Ectodermal cell (in vitro differentiated cells): ENCODE results near the gene CHID1.

ENCODE experiments used
- H3K27ac ChIP-seq: 2 replicates; pipeline ENCODE4 v1.7.0; 2013; ENCODE audit warnings: mild to moderate bottlenecking, low read depth, low read length; ENCODE audit not compliant: insufficient read depth, poor library complexity, severe bottlenecking
- H3K27me3 ChIP-seq: 2 replicates; pipeline ENCODE4 v1.7.0; 2013; ENCODE audit warnings: mild to moderate bottlenecking, low read length; ENCODE audit not compliant: insufficient read depth, control insufficient read depth, poor library complexity, severe bottlenecking
- H3K36me3 ChIP-seq: one replicate; pipeline ENCODE4 v1.7.0; 2013; ENCODE audit warnings: low read length; ENCODE audit not compliant: control insufficient read depth, insufficient read depth
- H3K4me1 ChIP-seq: one replicate; pipeline ENCODE4 v1.7.0; 2013; ENCODE audit warnings: low read length; ENCODE audit not compliant: control insufficient read depth, insufficient read depth
- H3K4me3 ChIP-seq: 2 replicates; pipeline ENCODE4 v1.7.0; 2013; ENCODE audit warnings: low read depth, low read length, control low read depth; ENCODE audit not compliant: insufficient read depth
- H3K9me3 ChIP-seq: 2 replicates; pipeline ENCODE4 v1.7.0; 2013; ENCODE audit warnings: mild to moderate bottlenecking, low read length, moderate library complexity; ENCODE audit not compliant: control insufficient read depth
- WGBS, 2 experiments: methylation state at CpG; one replicate each; pipeline ENCODE4 v1.1.7; 2013; ENCODE audit warnings: missing lambda C conversion rate in 2 of 2; 5-methylcytosine and 5-hydroxymethylcytosine counted together

Gene CHID1

DNA sequence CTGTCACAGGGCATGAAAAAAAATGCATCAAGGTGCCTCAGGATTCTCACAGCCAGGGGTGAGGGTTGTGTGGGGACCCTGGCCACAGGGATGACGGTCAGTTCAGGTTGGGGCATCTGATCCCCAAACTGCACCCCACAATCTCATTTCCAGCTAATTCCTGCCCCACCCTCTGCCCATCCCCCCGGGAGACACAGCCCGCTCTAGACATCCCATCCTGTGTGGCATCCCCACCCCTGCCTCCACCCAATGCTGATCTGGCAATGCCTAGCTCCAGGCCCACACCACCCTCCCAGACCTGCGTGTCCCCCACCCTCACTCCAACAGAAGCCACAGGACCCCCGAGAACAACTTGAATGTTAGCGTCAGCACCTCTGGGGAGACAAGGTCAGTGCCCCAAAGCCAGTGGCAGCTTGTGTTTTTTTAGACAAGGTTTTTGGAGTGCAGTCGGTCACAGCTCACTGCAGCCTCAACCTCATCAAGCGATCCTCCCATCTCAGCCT lies 42.7 kb downstream of the CHID1 start:
- WGBS, 2 experiments, result 92 to 93% methylated on average over 8 of the region's 8 CpGs

DNA sequence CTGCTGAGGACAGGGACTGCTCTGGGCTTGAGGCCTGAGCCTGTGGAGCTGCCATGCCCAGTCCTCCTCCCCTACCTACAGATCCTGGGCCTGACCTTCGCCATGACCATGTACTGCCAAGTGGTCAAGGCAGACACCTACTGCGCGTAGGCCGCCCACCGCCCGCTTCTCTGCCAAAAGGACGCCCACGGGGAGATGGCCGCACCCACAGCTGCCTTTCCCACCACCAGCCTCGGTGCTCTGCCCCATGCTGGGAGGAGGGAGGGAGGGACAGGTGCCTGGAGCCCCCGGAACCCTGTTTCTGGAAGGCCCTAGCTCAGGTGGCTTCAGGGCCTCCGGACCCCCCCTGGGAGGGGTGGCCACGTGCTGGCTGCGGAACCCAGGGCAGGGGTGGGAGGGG lies 44.1 kb downstream of the CHID1 start:
- Histone ChIP-seq H3K4me1 (peaks cover 21% of the 10 kb centered on the region), H3K9me3 (no peaks in the 10 kb centered on the region), H3K27me3 (no peaks in the 10 kb centered on the region), H3K36me3 (no peaks in the 10 kb centered on the region), H3K4me3 (no peak overlapping the region), H3K27ac (no peak overlapping the region)
- WGBS, 2 experiments, result 92% methylated on average over 14 of the region's 14 CpGs

More for the DNA sequence above, 42.7 kb downstream of the CHID1 start:
- Histone ChIP-seq H3K4me1 (peaks cover 10% of the 10 kb centered on the region), H3K9me3 (no peaks in the 10 kb centered on the region), H3K27ac (no peak overlapping the region), H3K4me3 (no peak overlapping the region), H3K27me3 (no peaks in the 10 kb centered on the region), H3K36me3 (no peaks in the 10 kb centered on the region)

DNA sequence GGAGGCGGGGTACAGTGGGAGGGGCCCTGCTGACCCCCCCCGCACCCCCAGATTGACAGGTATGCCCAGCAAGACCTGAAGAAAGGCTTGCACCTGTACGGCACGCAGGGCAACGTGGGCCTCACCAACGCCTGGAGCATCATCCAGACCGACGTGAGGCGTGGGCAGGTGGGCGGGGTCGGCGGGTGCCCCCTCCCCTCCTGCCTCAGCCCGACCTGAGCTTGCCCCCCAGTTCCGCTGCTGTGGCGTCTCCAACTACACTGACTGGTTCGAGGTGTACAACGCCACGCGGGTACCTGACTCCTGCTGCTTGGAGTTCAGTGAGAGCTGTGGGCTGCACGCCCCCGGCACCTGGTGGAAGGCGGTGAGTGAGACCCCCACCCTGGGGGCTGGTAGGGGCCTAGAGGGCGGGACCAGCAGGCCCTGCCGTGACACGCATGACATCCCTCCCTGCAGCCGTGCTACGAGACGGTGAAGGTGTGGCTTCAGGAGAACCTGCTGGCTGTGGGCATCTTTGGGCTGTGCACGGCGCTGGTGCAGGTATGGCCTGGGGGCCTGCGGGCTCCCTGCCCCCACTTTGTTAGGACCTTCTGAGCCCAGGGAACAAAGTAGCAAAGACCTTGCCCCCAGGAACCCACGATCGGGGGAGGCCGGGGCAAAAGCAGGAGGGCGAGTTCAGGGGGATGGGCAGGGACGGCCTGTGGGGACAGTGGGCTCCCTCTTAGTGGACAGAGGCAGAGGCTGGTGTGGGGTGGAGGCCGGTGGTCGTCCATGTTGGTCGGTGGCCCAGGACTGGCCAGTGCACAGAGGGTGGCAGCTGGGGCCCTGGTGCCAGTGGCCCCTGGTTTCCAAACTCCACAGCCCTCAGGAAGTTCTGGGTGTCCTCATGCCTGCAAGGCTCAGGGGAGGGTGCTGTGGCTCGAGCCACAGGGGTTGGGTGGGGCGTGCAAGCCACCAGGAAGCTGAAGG lies 44.9 kb downstream of the CHID1 start:
- WGBS, 2 experiments, result 90% methylated on average over 41 of the region's 41 CpGs
- H3K27me3 ChIP-seq, result no peaks in the 10 kb centered on the region
- H3K36me3 ChIP-seq, result no peaks in the 10 kb centered on the region
- H3K4me1 ChIP-seq, result peaks cover 23% of the 10 kb centered on the region
- no peak overlapping the region for H3K27ac ChIP-seq
- no peak overlapping the region for H3K4me3 ChIP-seq
- no peaks in the 10 kb centered on the region for H3K9me3 ChIP-seq

DNA sequence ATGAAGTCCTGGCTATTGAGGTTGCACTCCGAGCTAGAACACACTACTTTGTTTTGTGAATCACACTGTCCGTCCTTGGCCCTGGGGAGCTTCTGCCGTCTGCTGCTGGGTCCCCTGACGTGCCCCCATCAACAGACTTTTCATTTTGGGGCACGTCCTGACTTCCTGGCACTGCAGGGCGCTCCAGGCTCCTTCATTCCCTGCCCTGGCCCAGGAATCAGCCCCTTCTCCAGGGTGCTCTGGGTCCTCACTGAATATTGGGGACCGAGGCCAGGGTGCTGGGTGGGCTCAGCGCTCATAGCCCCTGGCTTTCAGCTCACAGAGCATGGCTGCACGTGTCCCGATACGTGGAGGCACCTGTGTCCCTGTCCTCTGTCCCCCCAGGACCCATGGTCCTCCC lies 45.7 kb downstream of the CHID1 start:
- 91 to 93% methylated on average over 11 of the region's 11 CpGs for WGBS, 2 experiments
- no peak overlapping the region for H3K4me3 ChIP-seq
- peaks cover 32% of the 10 kb centered on the region for H3K4me1 ChIP-seq
- H3K9me3 ChIP-seq, result no peaks in the 10 kb centered on the region
- H3K27ac ChIP-seq, result no peak overlapping the region
- no peaks in the 10 kb centered on the region for H3K36me3 ChIP-seq
- H3K27me3 ChIP-seq, result no peaks in the 10 kb centered on the region

DNA sequence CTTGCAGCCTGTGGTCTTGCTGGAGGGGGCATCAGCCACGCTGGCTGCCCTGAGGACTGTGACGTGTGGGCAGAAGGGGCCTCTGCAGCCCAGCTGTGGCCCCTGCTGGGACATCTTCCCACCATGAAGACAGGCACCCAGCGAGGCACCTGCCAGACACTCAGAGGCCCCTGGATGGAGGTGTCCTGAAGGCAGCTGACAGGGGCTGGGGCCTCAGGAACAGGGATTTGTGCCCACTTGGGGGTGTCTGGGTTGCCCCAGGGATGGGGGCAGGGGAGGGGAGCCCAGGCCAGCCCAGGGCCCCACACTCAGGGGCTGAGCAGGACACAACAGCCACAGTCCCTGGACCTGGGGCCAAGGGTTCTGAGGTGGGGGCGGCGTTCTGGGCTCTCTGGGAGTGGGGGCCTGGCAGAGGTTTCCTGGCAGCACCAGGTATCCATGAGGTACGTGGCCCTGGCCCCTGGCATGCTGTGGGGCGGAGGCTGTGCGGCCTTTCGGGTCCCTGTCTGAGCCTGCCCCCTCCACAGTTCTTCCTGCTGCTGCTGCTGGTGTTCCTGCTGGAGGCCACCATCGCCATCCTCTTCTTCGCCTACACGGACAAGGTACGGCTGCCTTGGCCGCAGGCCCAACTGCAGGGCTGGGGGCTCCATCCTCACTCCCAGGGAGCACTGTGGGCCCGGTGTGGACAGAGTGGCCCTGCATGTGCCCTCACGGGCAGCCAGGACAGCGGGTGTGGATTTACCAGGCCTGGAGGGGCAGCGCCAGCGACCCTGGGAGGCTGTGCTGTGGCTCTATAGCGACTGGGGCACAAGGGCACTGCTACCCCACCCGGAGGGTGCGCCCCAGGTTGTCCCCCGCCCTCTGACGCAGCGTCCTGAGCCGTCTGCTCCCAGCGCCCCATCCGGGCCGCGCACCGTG lies 46.4 kb downstream of the CHID1 start:
- Histone ChIP-seq H3K27ac (no peak overlapping the region), H3K4me1 (peaks cover 35% of the 10 kb centered on the region), H3K27me3 (no peaks in the 10 kb centered on the region), H3K36me3 (no peaks in the 10 kb centered on the region), H3K4me3 (no peak overlapping the region), H3K9me3 (no peaks in the 10 kb centered on the region)
- WGBS, 2 experiments, result 93 to 95% methylated on average over 31 of the region's 31 CpGs

DNA sequence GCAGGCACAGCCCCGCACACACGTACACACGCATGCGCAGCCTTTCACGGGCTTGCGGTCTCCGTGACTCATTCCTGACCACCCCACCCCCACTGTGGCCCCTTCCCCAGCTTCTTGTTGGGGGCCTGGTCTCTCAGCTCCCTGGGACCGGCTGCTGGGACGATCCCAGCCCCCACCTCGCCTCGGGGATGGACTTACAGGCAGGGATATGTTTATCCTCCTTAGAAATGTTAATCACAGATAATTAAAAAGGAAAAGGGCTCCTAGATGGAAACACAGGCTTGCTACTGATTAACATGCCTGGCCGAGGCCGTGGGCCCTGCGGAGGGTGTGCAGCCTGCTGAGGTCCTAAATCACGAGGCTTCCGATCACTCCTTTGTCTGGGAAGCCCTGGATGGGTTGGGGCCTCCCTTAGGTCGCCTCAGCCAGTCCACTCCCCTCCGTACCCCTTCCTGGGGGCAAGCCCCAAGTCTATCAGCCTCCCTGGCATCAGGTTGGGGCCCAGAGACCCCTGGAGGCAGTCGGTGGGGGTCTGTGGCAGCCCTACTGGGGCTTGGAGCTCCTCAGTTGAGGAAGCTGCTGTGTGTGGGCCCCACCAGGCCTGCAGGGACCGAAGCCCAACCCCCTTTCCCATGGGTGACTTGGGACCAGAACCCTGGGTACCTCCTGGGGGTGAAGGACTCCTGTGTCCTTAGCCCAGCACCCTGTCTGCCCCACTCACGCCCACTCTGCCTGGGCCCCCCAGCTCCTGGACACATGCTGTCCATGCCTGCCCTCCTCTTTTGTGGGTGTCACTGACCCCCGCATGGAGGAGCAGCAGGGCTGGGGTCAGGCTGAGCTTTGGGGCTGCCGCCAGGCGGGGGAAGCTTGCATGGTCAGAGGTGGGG lies 47.3 kb downstream of the CHID1 start:
- H3K4me1 ChIP-seq, result peaks cover 35% of the 10 kb centered on the region

DNA sequence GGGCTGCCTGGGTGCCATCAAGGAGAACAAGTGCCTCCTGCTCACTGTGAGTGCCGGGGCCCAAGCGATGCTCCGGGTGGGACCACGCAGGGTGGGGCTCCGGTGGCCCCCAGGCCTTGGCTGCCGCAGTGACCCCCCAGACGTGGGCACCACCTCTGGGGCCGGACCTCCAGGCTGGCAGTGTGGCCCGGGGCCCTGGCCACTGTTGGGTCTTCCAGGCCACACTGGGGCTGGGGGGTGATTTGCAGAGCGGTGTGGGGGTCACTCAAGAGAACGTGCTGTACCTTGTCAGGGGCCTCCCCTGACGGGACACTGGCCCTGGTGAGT lies 48.0 kb downstream of the CHID1 start:
- Histone ChIP-seq H3K4me3 (no peak overlapping the region), H3K36me3 (no peaks in the 10 kb centered on the region), H3K9me3 (no peaks in the 10 kb centered on the region), H3K27ac (no peak overlapping the region), H3K4me1 (peaks cover 35% of the 10 kb centered on the region), H3K27me3 (no peaks in the 10 kb centered on the region)
- 73 to 79% methylated on average over 12 of the region's 12 CpGs for whole genome bisulfite sequencing, 2 experiments

More for the DNA sequence above, 47.3 kb downstream of the CHID1 start:
- no peaks in the 10 kb centered on the region for H3K27me3 ChIP-seq
- WGBS, 2 experiments, result 49 to 55% methylated on average over 23 to 24 of the region's 24 CpGs
- no peak overlapping the region for H3K4me3 ChIP-seq
- H3K27ac ChIP-seq, result no peak overlapping the region
- H3K9me3 ChIP-seq, result no peaks in the 10 kb centered on the region
- H3K36me3 ChIP-seq, result no peaks in the 10 kb centered on the region

DNA sequence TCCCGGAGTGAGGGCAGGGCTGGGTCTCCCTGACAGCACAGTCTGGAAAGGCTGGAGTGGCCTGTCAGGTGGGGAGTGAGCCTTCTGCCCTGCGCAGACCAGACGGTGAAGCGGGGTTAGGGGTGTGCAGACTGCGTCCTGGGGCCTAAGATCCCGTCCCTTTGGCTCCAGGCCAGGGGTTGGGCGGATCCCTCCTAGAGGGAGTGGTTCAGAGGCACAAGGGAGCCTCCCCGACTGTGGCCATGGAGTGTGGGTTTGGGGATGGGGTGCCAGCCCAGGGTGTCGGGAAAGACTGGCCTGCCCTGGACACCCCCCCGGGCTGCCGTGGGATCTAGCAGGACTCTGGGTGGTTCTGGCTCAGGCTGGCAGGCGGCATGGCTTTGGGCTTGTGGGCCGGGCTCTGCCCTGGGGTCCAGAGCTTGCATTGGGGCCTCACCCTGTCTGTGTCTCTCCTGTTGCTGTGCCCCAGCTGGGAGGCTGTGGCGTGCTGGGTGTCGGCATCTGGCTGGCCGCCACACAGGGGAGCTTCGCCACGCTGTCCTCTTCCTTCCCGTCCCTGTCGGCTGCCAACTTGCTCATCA lies 48.4 kb downstream of the CHID1 start:
- no peak overlapping the region for H3K4me3 ChIP-seq
- 69 to 70% methylated on average over 20 of the region's 20 CpGs for WGBS, 2 experiments
- peaks cover 35% of the 10 kb centered on the region for H3K4me1 ChIP-seq
- H3K27ac ChIP-seq, result no peak overlapping the region
- no peaks in the 10 kb centered on the region for H3K9me3 ChIP-seq
- H3K36me3 ChIP-seq, result no peaks in the 10 kb centered on the region
- no peaks in the 10 kb centered on the region for H3K27me3 ChIP-seq

DNA sequence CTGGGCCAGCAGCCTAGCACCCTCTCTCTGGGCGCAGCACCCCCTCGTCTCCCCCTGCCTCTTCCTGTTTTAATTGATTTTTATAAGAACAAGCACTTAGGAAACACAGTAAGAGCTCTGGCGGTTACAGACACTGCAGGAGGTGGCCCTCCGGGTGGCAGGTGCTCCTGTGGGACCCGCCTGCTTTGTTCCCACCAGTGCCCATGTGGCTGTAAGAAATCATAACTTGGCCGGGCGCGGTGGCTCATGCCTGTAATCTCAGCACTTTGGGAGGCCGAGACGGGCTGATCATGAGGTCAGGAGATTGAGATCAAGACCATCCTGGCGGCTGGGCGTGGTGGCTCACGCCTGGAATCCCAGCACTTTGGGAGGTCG lies 49.5 kb downstream of the CHID1 start:
- Histone ChIP-seq H3K27ac (no peak overlapping the region), H3K9me3 (no peaks in the 10 kb centered on the region), H3K36me3 (no peaks in the 10 kb centered on the region), H3K27me3 (no peaks in the 10 kb centered on the region), H3K4me1 (peaks cover 43% of the 10 kb centered on the region), H3K4me3 (no peak overlapping the region)
- WGBS, 2 experiments, result 93 to 96% methylated on average over 14 of the region's 14 CpGs
